SK-N-SH (cell line): ENCODE results near the gene EWSR1.

ENCODE experiments used
- RFX5 ChIP-seq: IDR thresholded peaks from 2 replicates; pipeline ENCODE4 v1.6.1; 2012; ENCODE audit warnings: mild to moderate bottlenecking, improper control_type of control experiment, low read length
- TEAD4 ChIP-seq: IDR thresholded peaks from 2 replicates; pipeline ENCODE4 v1.4.0; 2012; ENCODE audit warnings: mild to moderate bottlenecking, borderline replicate concordance; ENCODE audit not compliant: insufficient read depth
- TF ChIP-seq, protein P1 (sequence below): IDR thresholded peaks from 2 replicates; pipeline ENCODE4 v1.6.1; 2012; ENCODE audit warnings: mild to moderate bottlenecking, low read depth, low read length, moderate library complexity

DNA sequence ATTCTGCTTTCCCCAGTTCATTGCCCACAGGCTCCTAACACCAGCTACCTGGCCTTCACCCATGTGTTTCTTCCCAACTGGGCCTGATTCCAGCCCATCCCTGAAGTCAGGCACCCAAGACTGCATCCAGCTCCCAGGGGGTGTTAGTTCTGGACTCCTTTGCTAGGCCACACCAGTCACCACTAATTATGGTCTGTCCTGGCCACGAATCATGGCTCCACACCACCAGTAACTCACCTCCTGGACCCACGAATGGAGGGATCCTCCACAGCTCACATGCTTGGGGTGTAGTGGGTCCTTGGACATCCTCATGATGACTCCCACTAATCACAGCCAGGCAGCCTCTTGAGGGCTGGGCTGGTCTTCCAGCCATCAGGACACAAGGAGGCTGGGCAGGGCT, 51.0 kb downstream of the EWSR1 start:
- TF ChIP-seq TEAD4: no peak
- no peak for TF ChIP-seq RFX5
- TF ChIP-seq, protein P1, sequence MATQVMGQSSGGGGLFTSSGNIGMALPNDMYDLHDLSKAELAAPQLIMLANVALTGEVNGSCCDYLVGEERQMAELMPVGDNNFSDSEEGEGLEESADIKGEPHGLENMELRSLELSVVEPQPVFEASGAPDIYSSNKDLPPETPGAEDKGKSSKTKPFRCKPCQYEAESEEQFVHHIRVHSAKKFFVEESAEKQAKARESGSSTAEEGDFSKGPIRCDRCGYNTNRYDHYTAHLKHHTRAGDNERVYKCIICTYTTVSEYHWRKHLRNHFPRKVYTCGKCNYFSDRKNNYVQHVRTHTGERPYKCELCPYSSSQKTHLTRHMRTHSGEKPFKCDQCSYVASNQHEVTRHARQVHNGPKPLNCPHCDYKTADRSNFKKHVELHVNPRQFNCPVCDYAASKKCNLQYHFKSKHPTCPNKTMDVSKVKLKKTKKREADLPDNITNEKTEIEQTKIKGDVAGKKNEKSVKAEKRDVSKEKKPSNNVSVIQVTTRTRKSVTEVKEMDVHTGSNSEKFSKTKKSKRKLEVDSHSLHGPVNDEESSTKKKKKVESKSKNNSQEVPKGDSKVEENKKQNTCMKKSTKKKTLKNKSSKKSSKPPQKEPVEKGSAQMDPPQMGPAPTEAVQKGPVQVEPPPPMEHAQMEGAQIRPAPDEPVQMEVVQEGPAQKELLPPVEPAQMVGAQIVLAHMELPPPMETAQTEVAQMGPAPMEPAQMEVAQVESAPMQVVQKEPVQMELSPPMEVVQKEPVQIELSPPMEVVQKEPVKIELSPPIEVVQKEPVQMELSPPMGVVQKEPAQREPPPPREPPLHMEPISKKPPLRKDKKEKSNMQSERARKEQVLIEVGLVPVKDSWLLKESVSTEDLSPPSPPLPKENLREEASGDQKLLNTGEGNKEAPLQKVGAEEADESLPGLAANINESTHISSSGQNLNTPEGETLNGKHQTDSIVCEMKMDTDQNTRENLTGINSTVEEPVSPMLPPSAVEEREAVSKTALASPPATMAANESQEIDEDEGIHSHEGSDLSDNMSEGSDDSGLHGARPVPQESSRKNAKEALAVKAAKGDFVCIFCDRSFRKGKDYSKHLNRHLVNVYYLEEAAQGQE: no peak
